Calu3 (cell line): Measurements from ENCODE around the gene C4orf50. TPM values are rescaled to one million over a fixed set of nuclear protein-coding genes. Genes with fewer than 3 reads are reported as not detected.

Source experiments
- BruUV-seq: library from RNA; stranded (reverse); fragments of 400-500 nt; replicated peaks from 2 replicates; lab custom pipeline; 2021; lab: Mats Ljungman, UMichigan
- CTCF ChIA-PET: fragments of 300-600 bp; sonication (Branson Sonifier 250); formaldehyde crosslinking; loops from one replicate; lab custom pipeline; 2022; ENCODE audit warnings: antibody characterized with exemption; lab: Charles Lee
- DNase-seq: peaks from one replicate; pipeline ENCODE4 v3.0.0; 2022
- H3K27ac Mint-ChIP-seq: one replicate; pipeline ENCODE4 v1.8.0; 2022; ENCODE audit warnings: mixed read lengths; ENCODE audit not compliant: unreplicated experiment
- H3K27me3 Mint-ChIP-seq: one replicate; pipeline ENCODE4 v1.8.0; 2022; ENCODE audit warnings: mixed read lengths; ENCODE audit not compliant: unreplicated experiment
- H3K36me3 Mint-ChIP-seq: one replicate; pipeline ENCODE4 v1.8.0; 2022; ENCODE audit warnings: mild to moderate bottlenecking, moderate library complexity, mixed read lengths; ENCODE audit not compliant: insufficient read depth, unreplicated experiment
- H3K4me1 Mint-ChIP-seq: one replicate; pipeline ENCODE4 v1.8.0; 2022; ENCODE audit warnings: mild to moderate bottlenecking, low read depth, mixed read lengths; ENCODE audit not compliant: unreplicated experiment
- H3K4me3 Mint-ChIP-seq: one replicate; pipeline ENCODE4 v1.8.0; 2022; ENCODE audit warnings: mild to moderate bottlenecking, low read depth, moderate library complexity, mixed read lengths; ENCODE audit not compliant: unreplicated experiment
- H3K9me3 Mint-ChIP-seq: one replicate; pipeline ENCODE4 v1.8.0; 2022; ENCODE audit warnings: low read depth, mixed read lengths; ENCODE audit not compliant: unreplicated experiment
- CTCF ChIP-seq: fragments of 200-600 bp; IDR thresholded peaks from one replicate; pipeline ENCODE4 v1.8.0; 2022; ENCODE audit warnings: antibody characterized with exemption; ENCODE audit not compliant: unreplicated experiment
- intact Hi-C: fragments of 100-400 bp; cut with micrococcal nuclease; formaldehyde crosslinking; loops from one replicate; pipeline ENCODE4 v1.10.0; 2022; ENCODE audit not compliant: unreplicated experiment
- total RNA-seq: library from RNA; stranded (reverse); gene quantifications from 2 replicates; pipeline ENCODE4 v1.2.3, GENCODE V29; 2022

Gene C4orf50
- total RNA-seq, 1 experiment from 2014 or later = not detected

GRCh38 chr4:5959211-5959982 lies 58.8 kb downstream of the C4orf50 start:
- Mint-ChIP-seq H3K27ac (no peak overlapping the region), H3K36me3 (no peaks in the 10 kb centered on the region), H3K27me3 (peaks cover 33% of the 10 kb centered on the region), H3K4me3 (no peak overlapping the region), H3K9me3 (no peaks in the 10 kb centered on the region), H3K4me1 (no peaks in the 10 kb centered on the region)
- CTCF ChIA-PET = no interaction called here
- no peak for DNase-seq
- no TSS peak for BruUV-seq
- intact Hi-C loops = no loop called here
- no peak for TF ChIP-seq CTCF

- H3K4me1 Mint-ChIP-seq = no peaks in the 10 kb centered on the region
- TF ChIP-seq CTCF = no peak
Measured at GRCh38 chr4:5958199-5958735, 60.0 kb downstream of the C4orf50 start.

DNA sequence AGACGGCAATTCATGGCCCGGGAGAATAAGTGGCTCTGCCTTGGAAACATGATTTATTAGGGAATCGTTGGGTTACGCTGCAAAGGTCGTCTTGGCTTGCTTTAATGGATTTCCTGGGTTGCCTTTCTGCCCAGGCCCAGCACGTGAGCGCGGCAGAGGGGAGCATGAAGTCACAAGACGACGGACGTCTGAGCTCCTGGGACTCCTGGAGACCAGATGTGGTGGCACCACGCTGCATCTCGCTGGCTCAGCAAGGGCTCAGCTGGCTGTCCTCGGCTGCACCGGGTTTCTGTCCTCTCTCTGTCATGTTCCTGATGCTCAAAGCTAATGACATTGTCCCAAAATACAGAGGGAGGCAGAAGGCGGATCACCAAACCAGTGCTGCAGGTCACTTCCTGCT lies 61.2 kb downstream of the C4orf50 start:
- Mint-ChIP-seq H3K36me3 (no peaks in the 10 kb centered on the region), H3K9me3 (no peaks in the 10 kb centered on the region), H3K27me3 (peaks cover 10% of the 10 kb centered on the region), H3K4me1 (no peaks in the 10 kb centered on the region), H3K4me3 (no peak overlapping the region), H3K27ac (no peak overlapping the region)
- CTCF ChIA-PET = no interaction called here
- TF ChIP-seq CTCF = no peak
- no peak for DNase-seq
- no TSS peak for BruUV-seq
- intact Hi-C loops = no loop called here

More at GRCh38 chr4:5958199-5958735, 60.0 kb downstream of the C4orf50 start:
- H3K9me3 Mint-ChIP-seq = no peaks in the 10 kb centered on the region
- peaks cover 22% of the 10 kb centered on the region for H3K27me3 Mint-ChIP-seq
- CTCF ChIA-PET = no interaction called here
- no peak overlapping the region for H3K4me3 Mint-ChIP-seq
- intact Hi-C loops = no loop called here
- no TSS peak for BruUV-seq
- no peak for DNase-seq
- no peaks in the 10 kb centered on the region for H3K36me3 Mint-ChIP-seq
- H3K27ac Mint-ChIP-seq = no peak overlapping the region

GRCh38 chr4:5956285-5957021 lies 61.8 kb downstream of the C4orf50 start:
- H3K36me3 Mint-ChIP-seq = no peaks in the 10 kb centered on the region
- CTCF ChIA-PET = no interaction called here
- DNase-seq = no peak
- peaks cover 10% of the 10 kb centered on the region for H3K27me3 Mint-ChIP-seq
- H3K9me3 Mint-ChIP-seq = no peaks in the 10 kb centered on the region
- BruUV-seq = no TSS peak
- H3K27ac Mint-ChIP-seq = no peak overlapping the region
- H3K4me1 Mint-ChIP-seq = no peaks in the 10 kb centered on the region
- TF ChIP-seq CTCF = no peak
- intact Hi-C loops = no loop called here
- H3K4me3 Mint-ChIP-seq = no peak overlapping the region
